ENCODE measurements around the gene KRTAP5-3. TPM values are rescaled to one million over a fixed set of nuclear protein-coding genes. Genes with fewer than 3 reads are reported as not detected.

Gene KRTAP5-3
- total RNA-seq, 1 donor from 2014 or later: not detected

GRCh38 chr11:1557904-1558774, 50.1 kb downstream of the KRTAP5-3 start:
- no peaks in the 10 kb centered on the region for H3K27me3 Mint-ChIP-seq (ENCODE audit: unreplicated experiment)
- peaks cover 29% of the 10 kb centered on the region for H3K4me1 Mint-ChIP-seq (ENCODE audit: unreplicated experiment)
- peak; percentile 87 for DNase-seq (ENCODE audit: extremely low spot score, unreplicated experiment)
- no peak for TF ChIP-seq CTCF (IDR thresholded peaks at IDR 0.05)
- peak overlapping the region; percentile 18 for H3K4me3 Mint-ChIP-seq (ENCODE audit: unreplicated experiment)
- peaks cover 4% of the 10 kb centered on the region for H3K36me3 Mint-ChIP-seq (ENCODE audit: unreplicated experiment)
- H3K27ac Mint-ChIP-seq (ENCODE audit: unreplicated experiment): peak overlapping the region; percentile 89
- H3K9me3 Mint-ChIP-seq (ENCODE audit: unreplicated experiment): no peaks in the 10 kb centered on the region

Other genes with a start within 250 kb of the KRTAP5-3 start
- 1.7 and 1.9 TPM in 2 replicates for gene BRSK2, start 218.5 kb downstream of the KRTAP5-3 start, total RNA-seq
- gene MOB2, start 121.7 kb downstream of the KRTAP5-3 start, total RNA-seq: 33.8 and 38.6 TPM in 2 replicates
- gene DUSP8, start 36.2 kb downstream of the KRTAP5-3 start, total RNA-seq: 5.4 and 7.7 TPM in 2 replicates
- not detected in 2 replicates for gene KRTAP5-1, start 23.2 kb downstream of the KRTAP5-3 start, total RNA-seq
- gene KRTAP5-2, start 10.2 kb downstream of the KRTAP5-3 start, total RNA-seq: not detected in 2 replicates
- not detected in 2 replicates for gene KRTAP5-4, start 13.7 kb upstream of the KRTAP5-3 start, total RNA-seq
- not detected in 2 replicates for gene KRTAP5-5, start 21.3 kb upstream of the KRTAP5-3 start, total RNA-seq
- gene KRTAP5-6, start 88.7 kb upstream of the KRTAP5-3 start, total RNA-seq: not detected in 2 replicates
- gene IFITM10, start 142.1 kb upstream of the KRTAP5-3 start, total RNA-seq: 13.5 and 24.0 TPM in 2 replicates
- gene CTSD, start 155.5 kb upstream of the KRTAP5-3 start, total RNA-seq: 2,062 and 2,147 TPM in 2 replicates
- 5.0 and 6.2 TPM in 2 replicates for gene SYT8, start 226.5 kb upstream of the KRTAP5-3 start, total RNA-seq
- 1.0 and 1.1 TPM in 2 replicates for gene TNNI2, start 230.5 kb upstream of the KRTAP5-3 start, total RNA-seq
- 26.9 and 29.5 TPM in 2 replicates for gene LSP1, start 244.6 kb upstream of the KRTAP5-3 start, total RNA-seq

Data from osteocyte (in vitro differentiated cells).